ENCODE measurements around the gene TMPRSS13.

TMPRSS13 gene

GRCh38 chr11:117924631-117925170, 4.5 kb downstream of the TMPRSS13 start:
- no peak for TF ChIP-seq CTCF (IDR thresholded peaks at IDR 0.05; ENCODE audit: poor library complexity, severe bottlenecking)
- ATAC-seq (ENCODE audit: low read depth) (no peak), DNase-seq (ENCODE audit: low spot score) (no peak)
- H3K4me3 ChIP-seq (ENCODE audit: severe bottlenecking) = no peak overlapping the region
- no peaks in the 10 kb centered on the region for H3K36me3 ChIP-seq (ENCODE audit: low read depth)
- no peak overlapping the region for H3K27ac ChIP-seq (ENCODE audit: poor library complexity, severe bottlenecking)
- peaks cover 7% of the 10 kb centered on the region for H3K4me1 ChIP-seq (ENCODE audit: insufficient read depth, poor library complexity, severe bottlenecking)
- H3K9me3 ChIP-seq (ENCODE audit: severe bottlenecking) = no peaks in the 10 kb centered on the region
- H3K27me3 ChIP-seq (ENCODE audit: insufficient read depth, poor library complexity, severe bottlenecking) = no peaks in the 10 kb centered on the region

DNA sequence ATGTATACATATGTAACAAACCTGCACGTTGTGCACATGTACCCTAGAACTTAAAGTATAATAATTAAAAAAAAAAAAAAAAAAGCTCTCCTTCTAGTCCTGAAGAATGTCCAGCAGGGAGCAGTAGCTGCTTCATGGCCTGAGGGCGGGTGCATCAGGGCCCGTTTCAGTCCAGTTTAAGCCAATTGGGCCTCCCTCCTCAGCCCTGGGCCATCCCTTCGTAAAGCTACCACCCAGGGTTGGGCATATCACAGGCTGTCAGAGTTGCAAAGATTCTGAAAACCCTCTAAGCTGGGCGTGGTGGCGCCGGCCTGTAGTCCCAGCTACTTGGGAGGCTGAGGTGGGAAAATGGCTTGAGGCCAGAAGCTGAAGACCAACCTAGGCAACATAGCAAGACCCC, 5.4 kb downstream of the TMPRSS13 start:
- TF ChIP-seq CTCF (IDR thresholded peaks at IDR 0.05; ENCODE audit: poor library complexity, severe bottlenecking) = no peak
- H3K9me3 ChIP-seq (ENCODE audit: severe bottlenecking) = no peaks in the 10 kb centered on the region
- ATAC-seq (ENCODE audit: low read depth) (no peak), DNase-seq (ENCODE audit: low spot score) (no peak)
- H3K36me3 ChIP-seq (ENCODE audit: low read depth) = no peaks in the 10 kb centered on the region
- H3K27ac ChIP-seq (ENCODE audit: poor library complexity, severe bottlenecking) = no peak overlapping the region
- H3K4me3 ChIP-seq (ENCODE audit: severe bottlenecking) = no peak overlapping the region
- no peaks in the 10 kb centered on the region for H3K27me3 ChIP-seq (ENCODE audit: insufficient read depth, poor library complexity, severe bottlenecking)
- H3K4me1 ChIP-seq (ENCODE audit: insufficient read depth, poor library complexity, severe bottlenecking) = no peaks in the 10 kb centered on the region

GRCh38 chr11:117923275-117923674, 5.9 kb downstream of the TMPRSS13 start:
- H3K4me1 ChIP-seq (ENCODE audit: insufficient read depth, poor library complexity, severe bottlenecking) = no peaks in the 10 kb centered on the region
- no peaks in the 10 kb centered on the region for H3K36me3 ChIP-seq (ENCODE audit: low read depth)
- H3K27ac ChIP-seq (ENCODE audit: poor library complexity, severe bottlenecking) = no peak overlapping the region
- no peak for TF ChIP-seq CTCF (IDR thresholded peaks at IDR 0.05; ENCODE audit: poor library complexity, severe bottlenecking)
- no peaks in the 10 kb centered on the region for H3K9me3 ChIP-seq (ENCODE audit: severe bottlenecking)
- DNase-seq (ENCODE audit: low spot score) (no peak), ATAC-seq (ENCODE audit: low read depth) (no peak)
- no peaks in the 10 kb centered on the region for H3K27me3 ChIP-seq (ENCODE audit: insufficient read depth, poor library complexity, severe bottlenecking)
- no peak overlapping the region for H3K4me3 ChIP-seq (ENCODE audit: severe bottlenecking)

DNA sequence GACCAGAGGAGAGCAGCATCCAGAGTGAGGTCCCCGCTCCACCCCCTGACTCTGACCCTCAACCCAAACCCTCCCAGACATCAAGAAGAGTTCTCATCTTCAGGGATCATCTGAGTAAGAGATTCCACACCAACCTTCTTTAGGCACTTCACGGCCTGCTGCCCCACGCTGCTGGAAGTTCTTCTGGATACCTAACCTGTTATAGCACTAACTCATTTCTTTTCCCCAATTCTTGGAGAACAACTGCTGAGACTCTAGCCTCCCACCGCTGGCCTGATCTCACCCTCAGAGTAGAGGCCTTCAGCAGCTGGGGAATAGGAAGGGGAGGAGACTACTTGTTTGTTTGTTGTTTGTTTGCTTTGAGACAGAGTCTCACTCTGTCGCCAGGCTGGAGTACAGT, 7.3 kb downstream of the TMPRSS13 start:
- H3K4me3 ChIP-seq (ENCODE audit: severe bottlenecking) = no peak overlapping the region
- no peak for ATAC-seq (ENCODE audit: low read depth)
- no peak overlapping the region for H3K27ac ChIP-seq (ENCODE audit: poor library complexity, severe bottlenecking)
- TF ChIP-seq CTCF (IDR thresholded peaks at IDR 0.05; ENCODE audit: poor library complexity, severe bottlenecking) = no peak
- no peaks in the 10 kb centered on the region for H3K4me1 ChIP-seq (ENCODE audit: insufficient read depth, poor library complexity, severe bottlenecking)
- no peaks in the 10 kb centered on the region for H3K9me3 ChIP-seq (ENCODE audit: severe bottlenecking)
- no peaks in the 10 kb centered on the region for H3K36me3 ChIP-seq (ENCODE audit: low read depth)
- DNase-seq (ENCODE audit: low spot score) = no peak
- no peaks in the 10 kb centered on the region for H3K27me3 ChIP-seq (ENCODE audit: insufficient read depth, poor library complexity, severe bottlenecking)

DNA sequence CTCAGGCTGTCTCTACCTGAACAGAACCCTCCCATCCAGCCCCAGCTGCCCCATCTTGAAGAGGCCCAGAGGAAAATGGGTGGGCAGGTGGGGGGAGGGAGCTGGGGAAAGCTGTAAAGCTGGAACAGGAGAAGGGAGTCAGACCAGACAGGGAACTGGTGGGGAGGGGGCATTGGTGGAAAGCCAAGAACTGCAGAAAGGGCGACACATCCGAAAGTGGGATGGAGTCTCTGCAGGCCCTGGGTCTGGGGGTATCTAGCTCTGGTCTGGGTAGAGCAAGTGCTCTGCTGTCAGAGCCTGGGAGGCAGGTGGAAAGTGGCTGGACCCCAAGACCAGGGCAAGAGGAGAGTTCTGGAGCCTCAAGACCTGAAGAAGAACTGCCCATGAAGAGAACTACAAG, 7.7 kb downstream of the TMPRSS13 start:
- Histone ChIP-seq H3K36me3 (ENCODE audit: low read depth) (no peaks in the 10 kb centered on the region), H3K9me3 (ENCODE audit: severe bottlenecking) (no peaks in the 10 kb centered on the region), H3K4me3 (ENCODE audit: severe bottlenecking) (no peak overlapping the region), H3K27me3 (ENCODE audit: insufficient read depth, poor library complexity, severe bottlenecking) (no peaks in the 10 kb centered on the region), H3K4me1 (ENCODE audit: insufficient read depth, poor library complexity, severe bottlenecking) (no peaks in the 10 kb centered on the region), H3K27ac (ENCODE audit: poor library complexity, severe bottlenecking) (no peak overlapping the region)
- ATAC-seq (ENCODE audit: low read depth) (no peak), DNase-seq (ENCODE audit: low spot score) (no peak)
- TF ChIP-seq CTCF (IDR thresholded peaks at IDR 0.05; ENCODE audit: poor library complexity, severe bottlenecking) = no peak

All from RWPE2 (cell line).